Activated CD8-positive, alpha-beta memory T cell treated with anti-CD3 and anti-CD28 coated beads, Interleukin-2, amount 50 U/mL, for 4 hours (primary cell): ENCODE measurements around the gene SGTA.
"Not testable (repeated sequence)": the region's sequence is repeated elsewhere in the genome, so short reads cannot be mapped to it uniquely, and the experiment has no call there.

Experiments
- DNase-seq: peaks from one replicate; pipeline ENCODE4 v3.0.0-alpha.2; 2020

SGTA gene

GRCh38 chr19:2782936-2783780, at the start of gene SGTA:
SGTA (minus strand) TSS chr19:2783273; CDS start chr19:2769068, 14,205 bp downstream.
- DNase-seq, result peak; percentile 95

GRCh38 chr19:2827840-2828489, 44.9 kb upstream of the SGTA start:
- no peak for DNase-seq

GRCh38 chr19:2827022-2827421, 43.9 kb upstream of the SGTA start:
- no peak for DNase-seq

DNA sequence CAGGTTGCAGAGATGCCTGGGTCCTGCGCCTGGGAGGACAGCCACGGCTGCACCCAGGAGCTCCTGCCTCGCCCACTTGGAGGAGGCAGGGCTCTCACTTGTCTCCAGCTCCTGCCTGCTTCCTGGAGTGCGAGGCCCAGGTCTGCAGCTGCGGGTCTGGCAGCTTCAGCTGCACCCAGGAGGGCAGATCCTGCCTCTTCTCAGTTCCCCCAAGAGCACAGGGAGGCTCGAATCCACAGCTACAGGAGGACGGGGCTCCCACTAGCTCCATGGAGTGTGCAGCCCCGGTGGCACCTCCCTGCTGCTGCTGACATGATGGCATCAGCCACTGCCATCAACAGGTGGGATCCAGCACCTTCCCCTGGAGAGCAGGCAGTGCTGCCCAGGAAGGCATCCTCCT, 41.1 kb upstream of the SGTA start:
- no peak for DNase-seq

- DNase-seq, result no peak
Observed at GRCh38 chr19:2823646-2824045, 40.6 kb upstream of the SGTA start.

GRCh38 chr19:2822846-2823245, 39.8 kb upstream of the SGTA start:
- DNase-seq, result no peak

GRCh38 chr19:2820112-2820702, 37.1 kb upstream of the SGTA start:
- no peak for DNase-seq

- DNase-seq, result peak; percentile 99
Observed at GRCh38 chr19:2819540-2820111, 36.6 kb upstream of the SGTA start, which contains the start of gene ZNF554. ZNF554 (plus strand) TSS chr19:2819868; CDS start chr19:2820072, 204 bp downstream.

GRCh38 chr19:2817237-2817829, 34.3 kb upstream of the SGTA start:
- DNase-seq, result not testable (repeated sequence)

DNA sequence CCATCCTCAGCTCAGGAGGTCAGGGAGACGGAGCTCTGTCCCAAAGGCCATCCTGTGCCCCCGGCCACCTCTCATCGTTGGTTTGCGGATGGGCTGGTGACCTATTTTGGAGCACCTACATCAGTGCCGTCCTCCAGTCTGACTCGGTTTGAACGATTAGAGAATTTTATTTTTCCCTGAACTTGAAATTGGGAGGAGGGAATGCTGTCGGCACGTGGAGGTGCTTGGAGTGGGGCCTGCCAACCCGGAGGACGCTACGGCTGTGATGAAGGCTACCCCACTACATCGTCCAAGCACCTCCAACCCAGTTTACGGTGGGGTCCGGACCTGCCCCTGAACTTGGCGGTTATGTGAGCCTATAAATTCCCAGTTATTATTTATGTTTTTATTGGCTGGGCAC, 33.6 kb upstream of the SGTA start:
- no peak for DNase-seq

GRCh38 chr19:2815923-2816322, 32.9 kb upstream of the SGTA start:
- no peak for DNase-seq

GRCh38 chr19:2815191-2815614, 32.1 kb upstream of the SGTA start:
- no peak for DNase-seq

DNA sequence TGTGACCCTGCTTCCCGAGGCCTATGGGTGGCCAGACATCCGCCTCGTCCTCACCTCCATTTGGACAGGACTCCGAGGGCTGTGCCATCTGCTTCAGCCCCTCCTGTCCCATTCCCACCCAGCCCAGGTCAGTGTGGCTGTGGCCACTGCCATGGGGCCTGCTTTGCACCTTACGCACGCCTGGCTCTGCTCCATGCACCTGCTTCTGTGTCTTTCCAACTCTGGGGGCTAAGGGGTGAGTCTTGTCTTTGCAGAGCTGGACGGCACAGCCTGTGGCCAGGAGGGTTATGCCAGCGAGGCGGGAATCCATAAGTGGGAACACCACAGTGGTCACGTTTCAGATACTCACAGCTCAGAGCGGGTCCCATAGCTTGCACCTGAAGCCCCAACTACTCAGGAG, 31.4 kb upstream of the SGTA start:
- DNase-seq, result no peak

GRCh38 chr19:2813235-2814160, 30.4 kb upstream of the SGTA start:
- no peak for DNase-seq

GRCh38 chr19:2812414-2813234, 29.6 kb upstream of the SGTA start:
- no peak for DNase-seq

DNA sequence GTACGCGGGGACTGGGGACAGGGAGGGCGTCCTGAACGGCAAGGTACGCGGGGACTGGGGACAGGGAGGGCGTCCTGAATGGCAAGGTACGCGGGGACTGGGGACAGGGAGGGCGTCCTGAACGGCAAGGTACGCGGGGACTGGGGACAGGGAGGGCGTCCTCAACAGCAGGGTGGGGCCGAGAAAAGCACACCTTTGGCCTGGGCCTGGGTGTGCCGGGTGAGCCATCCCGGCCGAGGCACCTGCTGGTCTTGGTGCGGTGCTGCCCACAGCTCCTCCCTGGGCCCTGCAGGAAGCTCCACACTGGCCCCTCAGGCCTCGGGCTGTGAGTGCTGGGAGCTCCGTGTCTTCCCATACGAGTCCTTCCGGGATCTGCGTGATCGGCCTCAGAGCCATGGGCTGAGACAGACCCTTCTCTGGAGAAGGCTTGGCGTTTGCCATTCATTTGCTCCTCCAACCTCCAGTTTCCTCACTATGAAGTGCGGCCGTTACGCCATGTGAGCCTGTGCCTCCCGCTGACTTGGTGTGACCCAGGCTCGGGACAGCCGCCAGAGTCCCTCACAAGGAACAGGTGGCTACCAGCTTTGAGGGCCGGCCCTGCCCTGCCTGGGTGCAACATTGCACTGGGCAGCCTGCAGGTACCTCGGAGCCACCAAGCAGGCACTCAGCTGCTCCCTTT, 28.8 kb upstream of the SGTA start:
- DNase-seq, result no peak

GRCh38 chr19:2811221-2811722, 28.2 kb upstream of the SGTA start:
- no peak for DNase-seq

GRCh38 chr19:2810141-2811091, 27.3 kb upstream of the SGTA start:
- no peak for DNase-seq
